SK-N-SH (cell line): ENCODE data around the gene GAS2L1. TPM values are rescaled to one million over a fixed set of nuclear protein-coding genes. Genes with fewer than 3 reads are reported as not detected.
A peak's percentile ranks its signal among the peaks of the same experiment; 100 is the strongest.

Experiments
- CTCF ChIA-PET: fragments of 300-600, 350-600 bp; formaldehyde crosslinking; extraction: SDS; loops from one replicate; lab custom pipeline; 2021; lab: Yijun Ruan, JAX
- POLR2A ChIA-PET: fragments of 350-600 bp; sonication (Branson Sonifier 250); formaldehyde crosslinking; extraction: SDS; loops from one replicate; lab custom pipeline; 2020; ENCODE audit warnings: antibody characterized with exemption, inconsistent platforms; lab: Yijun Ruan, JAX
- DNase-seq: peaks from one replicate; pipeline ENCODE4 v3.0.0; 2012
- H2AFZ ChIP-seq: fragments of 200-600 bp; sonication (generic); 2 replicates; pipeline ENCODE4 v1.8.1; 2016; ENCODE audit warnings: antibody characterized with exemption, mild to moderate bottlenecking, low read depth
- H3F3A ChIP-seq: fragments of 200-600 bp; sonication (generic); replicated peaks from 2 replicates; pipeline ENCODE3; 2016; ENCODE audit warnings: antibody characterized with exemption, mild to moderate bottlenecking; ENCODE audit not compliant: insufficient read depth
- H3K27ac ChIP-seq, 2 experiments: fragments of 200-500 bp in 1 of 2; fragments of 200-600 bp in 1 of 2; sonication (Bioruptor generic) in 1 of 2; sonication (generic), shearing (Covaris generic) in 1 of 2; 2 replicates each; pipeline versions ENCODE4 v1.5.1 to v1.6.1; 2014 to 2016; ENCODE audit warnings: low read depth in 2 of 2, inconsistent platforms in 1 of 2, low read length in 1 of 2, mild to moderate bottlenecking in 1 of 2, mixed read lengths in 1 of 2
- H3K27me3 ChIP-seq: fragments of 200-600 bp; sonication (generic), shearing (Covaris generic); 2 replicates; pipeline ENCODE4 v1.6.1; 2016; ENCODE audit warnings: mixed run types; ENCODE audit not compliant: insufficient read depth
- H3K36me3 ChIP-seq, 2 experiments: fragments of 200-500 bp in 1 of 2; fragments of 200-600 bp in 1 of 2; sonication (Bioruptor generic) in 1 of 2; sonication (generic) in 1 of 2; replicated peaks in 1 of 2; 2 replicates each; pipeline versions ENCODE3 to v1.5.1; 2014 to 2016; ENCODE audit warnings: low read length in 1 of 2, mild to moderate bottlenecking in 1 of 2; ENCODE audit not compliant: insufficient read depth in 2 of 2, control insufficient read depth in 1 of 2
- H3K4me1 ChIP-seq, 2 experiments: fragments of 200-500 bp in 1 of 2; fragments of 200-600 bp in 1 of 2; sonication (Bioruptor generic) in 1 of 2; sonication (generic), shearing (Covaris generic) in 1 of 2; 2 replicates each; pipeline versions ENCODE4 v1.5.1 to v1.6.1; 2014 to 2016; ENCODE audit warnings: low read depth in 1 of 2, low read length in 1 of 2, mixed run types in 1 of 2; ENCODE audit not compliant: insufficient read depth in 2 of 2, control insufficient read depth in 1 of 2
- H3K4me2 ChIP-seq: fragments of 200-600 bp; sonication (generic), shearing (Covaris generic); 2 replicates; pipeline ENCODE4 v1.6.1; 2017; ENCODE audit warnings: mixed run types
- H3K4me3 ChIP-seq, 2 experiments: fragments of 200-500 bp in 1 of 2; fragments of 200-600 bp in 1 of 2; sonication (Bioruptor generic) in 1 of 2; sonication (generic), shearing (Covaris generic) in 1 of 2; 2 replicates each; pipeline versions ENCODE4 v1.5.1 to v1.8.1; 2014 to 2016; ENCODE audit warnings: low read depth in 2 of 2, inconsistent platforms in 1 of 2, low read length in 1 of 2, mild to moderate bottlenecking in 1 of 2, mixed read lengths in 1 of 2, moderate library complexity in 1 of 2
- H3K79me2 ChIP-seq: fragments of 200-600 bp; sonication (generic); 2 replicates; pipeline ENCODE4 v1.8.1; 2017; ENCODE audit warnings: mild to moderate bottlenecking; ENCODE audit not compliant: insufficient read depth
- H3K9ac ChIP-seq: fragments of 200-600 bp; sonication (generic); 2 replicates; pipeline ENCODE4 v1.6.1; 2017; ENCODE audit warnings: mixed run types
- H3K9me2 ChIP-seq: fragments of 200-600 bp; sonication (generic); 2 replicates; pipeline ENCODE4 v1.6.1; 2017; ENCODE audit warnings: mixed run types
- H3K9me3 ChIP-seq: fragments of 200-600 bp; sonication (generic); 2 replicates; pipeline ENCODE4 v1.6.1; 2017; ENCODE audit warnings: mixed run types, mild to moderate bottlenecking, moderate library complexity
- H4K20me1 ChIP-seq: fragments of 200-600 bp; sonication (generic); 2 replicates; pipeline ENCODE4 v1.6.1; 2017; ENCODE audit warnings: mild to moderate bottlenecking, mixed run types; ENCODE audit not compliant: insufficient read depth
- ELF1 ChIP-seq: IDR thresholded peaks from 2 replicates; pipeline ENCODE4 v1.4.0; 2012
- EP300 ChIP-seq, 2 experiments: IDR thresholded peaks; 2 replicates each; pipeline versions ENCODE4 v1.4.0 to v1.6.1; 2012; ENCODE audit warnings: borderline replicate concordance in 1 of 2, low read depth in 1 of 2, low read length in 1 of 2
- EZH2phosphoT487 ChIP-seq: fragments of 200-600 bp; sonication (generic); IDR thresholded peaks from 2 replicates; pipeline ENCODE4 v1.6.1; 2017; ENCODE audit warnings: low read depth, mixed run types, mild to moderate bottlenecking, antibody characterized with exemption, moderate library complexity, borderline replicate concordance
- FOSL2 ChIP-seq: IDR thresholded peaks from 2 replicates; pipeline ENCODE4 v1.4.0; 2012; ENCODE audit warnings: low read depth, mild to moderate bottlenecking, moderate library complexity, borderline replicate concordance
- FOXJ3 ChIP-seq: sonication (generic); formaldehyde crosslinking; IDR thresholded peaks from 2 replicates; pipeline ENCODE4 v1.5.1; 2020; ENCODE audit warnings: mild to moderate bottlenecking, missing genetic modification reagents
- FOXM1 ChIP-seq: IDR thresholded peaks from 2 replicates; pipeline ENCODE4 v1.4.0; 2012; ENCODE audit warnings: low read depth, mild to moderate bottlenecking
- GATA2 ChIP-seq: sonication (generic); formaldehyde crosslinking; IDR thresholded peaks from 2 replicates; pipeline ENCODE4 v1.5.0; 2020; ENCODE audit warnings: mild to moderate bottlenecking, missing genetic modification reagents
- JUND ChIP-seq: IDR thresholded peaks from 2 replicates; pipeline ENCODE4 v1.4.0; 2012
- POLR2AphosphoS5 ChIP-seq: IDR thresholded peaks from 2 replicates; pipeline ENCODE4 v1.6.1; 2012; ENCODE audit warnings: low read depth, low read length
- RCOR1 ChIP-seq: fragments of 150-350 bp; IDR thresholded peaks from 2 replicates; pipeline ENCODE4 v1.6.1; 2017; ENCODE audit warnings: antibody characterized with exemption, low read length
- REST ChIP-seq: IDR thresholded peaks from 2 replicates; pipeline ENCODE4 v1.6.1; 2012; ENCODE audit warnings: mild to moderate bottlenecking, low read depth, low read length, moderate library complexity
- SMC3 ChIP-seq: IDR thresholded peaks from 2 replicates; pipeline ENCODE4 v1.6.1; 2012; ENCODE audit warnings: low read depth, low read length, improper control_type of control experiment
- TAF1 ChIP-seq: IDR thresholded peaks from 2 replicates; pipeline ENCODE4 v1.6.1; 2012; ENCODE audit warnings: low read depth, mild to moderate bottlenecking, low read length, moderate library complexity, borderline replicate concordance
- ZBTB33 ChIP-seq: IDR thresholded peaks from 2 replicates; pipeline ENCODE4 v1.4.0; 2012; ENCODE audit warnings: low read depth, borderline replicate concordance
- whole genome bisulfite sequencing: methylation state at CpG from one replicate; pipeline ENCODE4 v1.1.6; 2017; ENCODE audit warnings: low lambda C conversion rate; 5-methylcytosine and 5-hydroxymethylcytosine counted together
- polyA plus RNA-seq, 3 experiments: library from polyadenylated mRNA; depleted of rRNA; stranded (reverse); fragments of >200 nt; gene quantifications; 2 replicates each; pipeline ENCODE4 v1.2.3, GENCODE V29; 2012

Gene GAS2L1
- polyA plus RNA-seq, 1 of the 3 experiments (the other 2 are of a cell fraction): 21.8 TPM

- H3K36me3 ChIP-seq: peaks cover 81 to 98% of the 10 kb centered on the region in 2 experiments
- CTCF ChIA-PET: interaction anchor here (1.0 kb wide), 1 partner anchor 68 kb away, joined by 3 read pairs; no protein-coding TSS in a partner anchor
These were observed 15.2 kb upstream of the GAS2L1 start for GRCh38 chr22:29291215-29291614.

More at GRCh38 chr22:29291215-29291614, 15.2 kb upstream of the GAS2L1 start:
- H3K4me3 ChIP-seq: no peak overlapping the region
- H3K9me2 ChIP-seq: no peaks in the 10 kb centered on the region
- no peaks in the 10 kb centered on the region for H3K9me3 ChIP-seq
- 85% methylated on average over 7 of the region's 7 CpGs for WGBS
- no peak overlapping the region for H3K9ac ChIP-seq
- H3K27ac ChIP-seq: no peak overlapping the region
- H3K4me2 ChIP-seq: no peak overlapping the region
- TF ChIP-seq FOSL2: no peak
- TF ChIP-seq TAF1: no peak
- no peak for TF ChIP-seq ZBTB33
- TF ChIP-seq RCOR1: no peak
- no peak for TF ChIP-seq EZH2phosphoT487
- no peak for TF ChIP-seq REST
- TF ChIP-seq EP300 (IDR thresholded peaks at IDR 0.05; ENCODE audit: borderline replicate concordance in 1 of 2, low read depth in 1 of 2, low read length in 1 of 2): no peak
- no peak for TF ChIP-seq GATA2
- no peak for TF ChIP-seq JUND
- no peak for TF ChIP-seq FOXJ3 (CRISPR knock-in tag)
- TF ChIP-seq POLR2AphosphoS5: no peak
- TF ChIP-seq FOXM1: no peak
- no peak for TF ChIP-seq SMC3
- TF ChIP-seq ELF1: no peak
- H3K27me3 ChIP-seq: no peaks in the 10 kb centered on the region
- peak; percentile 30 for DNase-seq
- H3F3A ChIP-seq: peaks cover 34% of the 10 kb centered on the region
- H2AFZ ChIP-seq: no peak overlapping the region
- H3K79me2 ChIP-seq: peaks cover 87% of the 10 kb centered on the region
- peaks cover 75% of the 10 kb centered on the region for H4K20me1 ChIP-seq
- POLR2A ChIA-PET: no interaction called here
- no peaks in the 10 kb centered on the region for H3K4me1 ChIP-seq
